ENCODE measurements around the gene CLEC16A.

CLEC16A gene

DNA sequence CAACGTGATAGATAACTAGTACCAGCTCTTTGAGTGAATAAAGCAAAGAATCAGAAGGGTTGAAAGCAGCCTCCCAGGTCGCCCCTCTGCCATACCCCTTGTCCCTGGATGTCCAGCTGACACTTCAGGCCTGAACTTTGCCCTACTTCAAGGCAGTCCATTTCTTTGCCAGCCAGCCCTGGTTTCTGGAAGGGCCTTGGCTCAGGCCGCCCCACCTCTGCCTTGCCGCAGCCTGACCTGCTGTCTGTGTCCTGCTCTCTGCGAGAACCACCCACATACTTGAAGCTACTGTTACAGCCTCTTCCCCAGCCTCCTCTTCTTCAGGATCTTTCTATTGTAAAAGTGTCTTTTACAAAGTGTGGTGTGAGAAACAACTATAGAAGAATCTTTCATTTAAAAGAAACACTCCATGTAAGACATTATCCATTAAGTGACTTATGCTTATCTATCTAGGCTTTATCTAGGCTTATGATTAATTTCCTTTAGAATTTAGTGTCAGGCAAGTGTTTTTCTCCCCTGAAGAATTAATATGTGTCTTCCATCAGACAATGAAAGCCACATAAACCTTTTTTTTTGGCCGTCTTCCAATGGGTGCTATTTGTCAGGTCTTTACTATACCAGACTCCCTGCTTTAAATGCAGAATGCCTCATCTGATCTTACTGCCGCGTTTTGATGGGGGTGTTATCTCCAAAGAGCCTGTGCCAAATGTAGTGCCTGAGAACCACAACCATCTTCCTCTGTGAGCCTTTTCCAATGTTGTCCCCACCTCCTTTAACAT lies 177.7 kb downstream of the CLEC16A start:
- H3K4me3 ChIP-seq (ENCODE audit: low read depth in 1 of 2, low read length in 1 of 2) = no peak overlapping the region
- H3K27me3 ChIP-seq = no peaks in the 10 kb centered on the region
- no peak overlapping the region for H3K27ac ChIP-seq
- H3K36me3 ChIP-seq = peaks cover 64% of the 10 kb centered on the region
- H3K4me1 ChIP-seq (ENCODE audit: control insufficient read depth in 1 of 2, insufficient read depth in 1 of 2, low read depth in 1 of 2, low read length in 1 of 2) = no peaks in the 10 kb centered on the region
- no peaks in the 10 kb centered on the region for H3K9me3 ChIP-seq
- TF ChIP-seq, protein P1, sequence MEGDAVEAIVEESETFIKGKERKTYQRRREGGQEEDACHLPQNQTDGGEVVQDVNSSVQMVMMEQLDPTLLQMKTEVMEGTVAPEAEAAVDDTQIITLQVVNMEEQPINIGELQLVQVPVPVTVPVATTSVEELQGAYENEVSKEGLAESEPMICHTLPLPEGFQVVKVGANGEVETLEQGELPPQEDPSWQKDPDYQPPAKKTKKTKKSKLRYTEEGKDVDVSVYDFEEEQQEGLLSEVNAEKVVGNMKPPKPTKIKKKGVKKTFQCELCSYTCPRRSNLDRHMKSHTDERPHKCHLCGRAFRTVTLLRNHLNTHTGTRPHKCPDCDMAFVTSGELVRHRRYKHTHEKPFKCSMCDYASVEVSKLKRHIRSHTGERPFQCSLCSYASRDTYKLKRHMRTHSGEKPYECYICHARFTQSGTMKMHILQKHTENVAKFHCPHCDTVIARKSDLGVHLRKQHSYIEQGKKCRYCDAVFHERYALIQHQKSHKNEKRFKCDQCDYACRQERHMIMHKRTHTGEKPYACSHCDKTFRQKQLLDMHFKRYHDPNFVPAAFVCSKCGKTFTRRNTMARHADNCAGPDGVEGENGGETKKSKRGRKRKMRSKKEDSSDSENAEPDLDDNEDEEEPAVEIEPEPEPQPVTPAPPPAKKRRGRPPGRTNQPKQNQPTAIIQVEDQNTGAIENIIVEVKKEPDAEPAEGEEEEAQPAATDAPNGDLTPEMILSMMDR (IDR thresholded peaks at IDR 0.05) = no peak

DNA sequence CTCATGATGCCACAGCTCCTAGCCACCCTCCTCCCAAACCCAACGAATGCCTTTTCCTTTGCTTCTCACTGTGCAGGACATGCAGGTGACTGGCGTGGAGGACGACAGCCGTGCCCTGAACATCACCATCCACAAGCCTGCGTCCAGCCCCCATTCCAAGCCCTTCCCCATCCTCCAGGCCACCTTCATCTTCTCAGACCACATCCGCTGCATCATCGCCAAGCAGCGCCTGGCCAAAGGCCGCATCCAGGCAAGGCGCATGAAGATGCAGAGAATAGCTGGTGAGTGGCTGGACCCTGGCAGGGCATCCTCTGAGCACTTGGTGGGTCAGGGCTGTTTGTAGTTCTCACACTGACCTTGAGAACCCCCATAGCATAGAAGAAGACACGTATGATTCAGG lies 179.3 kb downstream of the CLEC16A start:
- no peaks in the 10 kb centered on the region for H3K27me3 ChIP-seq
- no peaks in the 10 kb centered on the region for H3K4me1 ChIP-seq (ENCODE audit: control insufficient read depth in 1 of 2, insufficient read depth in 1 of 2, low read depth in 1 of 2, low read length in 1 of 2)
- no peak overlapping the region for H3K27ac ChIP-seq
- peaks cover 80% of the 10 kb centered on the region for H3K36me3 ChIP-seq
- H3K9me3 ChIP-seq = no peaks in the 10 kb centered on the region
- no peak overlapping the region for H3K4me3 ChIP-seq (ENCODE audit: low read depth in 1 of 2, low read length in 1 of 2)
- TF ChIP-seq, protein P1 (IDR thresholded peaks at IDR 0.05) = no peak

DNA sequence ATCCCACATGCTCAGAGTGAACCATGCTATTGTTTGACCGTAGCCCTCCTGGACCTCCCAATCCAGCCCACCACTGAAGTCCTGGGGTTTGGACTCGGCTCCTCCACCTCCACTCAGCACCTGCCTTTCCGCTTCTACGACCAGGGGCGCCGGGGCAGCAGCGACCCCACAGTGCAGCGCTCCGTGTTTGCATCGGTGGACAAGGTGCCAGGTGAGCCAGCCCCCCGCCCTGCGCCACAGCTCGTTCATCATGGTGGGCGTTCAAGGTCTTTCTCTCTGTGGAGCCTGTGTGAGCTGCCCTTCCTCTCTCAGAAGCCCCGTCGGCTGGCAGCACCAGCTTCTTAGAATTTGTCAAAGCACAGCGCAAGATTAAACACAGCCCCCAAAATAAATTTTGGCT lies 181.6 kb downstream of the CLEC16A start:
- no peaks in the 10 kb centered on the region for H3K27me3 ChIP-seq
- no peak overlapping the region for H3K27ac ChIP-seq
- no peaks in the 10 kb centered on the region for H3K9me3 ChIP-seq
- H3K4me3 ChIP-seq (ENCODE audit: low read depth in 1 of 2, low read length in 1 of 2) = no peak overlapping the region
- TF ChIP-seq, protein P1 (IDR thresholded peaks at IDR 0.05) = no peak
- H3K36me3 ChIP-seq = peaks cover 81% of the 10 kb centered on the region
- H3K4me1 ChIP-seq (ENCODE audit: control insufficient read depth in 1 of 2, insufficient read depth in 1 of 2, low read depth in 1 of 2, low read length in 1 of 2) = no peaks in the 10 kb centered on the region

DNA sequence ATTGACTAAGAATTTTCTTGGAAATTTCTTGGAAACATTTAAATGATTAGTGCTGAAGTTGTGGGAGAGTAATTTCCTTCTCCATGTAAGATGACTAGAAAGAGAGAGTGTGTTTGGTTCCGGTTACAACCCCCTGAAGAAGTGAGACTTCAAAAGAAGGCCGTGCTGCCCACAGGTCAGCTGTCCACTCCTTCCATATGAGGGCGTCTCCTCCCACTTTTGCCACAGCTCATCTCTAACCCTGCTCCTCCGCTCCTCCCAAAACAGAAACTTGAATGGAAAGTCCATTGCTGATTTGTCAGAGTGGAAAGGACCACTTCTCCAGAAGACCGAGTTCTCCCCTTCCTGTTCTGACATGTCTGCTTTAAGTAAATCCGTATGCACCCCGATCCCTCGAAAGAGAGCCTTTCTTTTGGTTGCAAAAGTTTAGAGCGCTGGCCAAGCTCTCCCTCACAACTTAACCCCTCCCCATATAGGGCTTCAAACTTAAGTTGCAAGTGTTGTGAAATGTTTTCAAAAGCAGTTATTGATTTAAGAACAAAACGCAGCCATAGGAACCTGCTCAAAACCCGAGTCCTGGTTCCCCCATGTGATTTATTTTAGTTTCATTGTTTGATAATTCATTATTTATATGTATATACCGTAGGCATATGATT lies 182.2 kb downstream of the CLEC16A start:
- Histone ChIP-seq H3K36me3 (peaks cover 81% of the 10 kb centered on the region), H3K27me3 (no peaks in the 10 kb centered on the region)

DNA sequence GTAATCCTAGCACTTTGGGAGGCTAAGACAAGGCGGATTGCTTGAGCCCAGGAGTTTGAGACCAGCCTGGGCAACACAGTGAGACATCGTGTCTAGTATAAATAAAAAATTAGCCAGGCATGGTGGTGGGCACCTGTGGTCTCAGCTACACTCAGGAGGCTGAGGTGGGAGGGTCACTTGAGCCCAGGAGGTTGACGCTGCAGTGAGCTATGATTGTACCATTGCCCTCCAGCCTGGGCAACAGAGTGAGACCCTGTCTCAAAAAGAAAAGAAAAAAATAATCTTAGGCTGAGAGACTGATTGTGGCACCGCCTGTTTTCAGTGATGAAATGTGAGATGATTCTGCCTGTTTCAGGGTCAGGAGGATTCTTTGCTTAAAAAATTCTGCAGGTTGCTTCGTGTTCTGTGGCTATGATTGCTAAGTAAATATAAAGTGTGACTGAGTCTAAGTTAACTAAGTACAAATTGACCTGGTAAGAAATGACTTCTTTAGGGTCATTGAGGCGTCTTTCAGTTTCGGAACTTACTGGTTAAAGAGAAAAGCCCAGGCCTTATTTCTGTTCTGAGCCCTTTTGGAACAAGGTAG lies 183.3 kb downstream of the CLEC16A start:
- TF ChIP-seq, protein P1 (IDR thresholded peaks at IDR 0.05) = no peak

More for the DNA sequence above, 182.2 kb downstream of the CLEC16A start:
- TF ChIP-seq, protein P1 (IDR thresholded peaks at IDR 0.05) = no peak
- Histone ChIP-seq H3K9me3 (no peaks in the 10 kb centered on the region), H3K4me1 (ENCODE audit: control insufficient read depth in 1 of 2, insufficient read depth in 1 of 2, low read depth in 1 of 2, low read length in 1 of 2) (no peaks in the 10 kb centered on the region), H3K4me3 (ENCODE audit: low read depth in 1 of 2, low read length in 1 of 2) (no peak overlapping the region), H3K27ac (no peak overlapping the region)

More for the DNA sequence above, 183.3 kb downstream of the CLEC16A start:
- peaks cover 77% of the 10 kb centered on the region for H3K36me3 ChIP-seq
- no peaks in the 10 kb centered on the region for H3K4me1 ChIP-seq (ENCODE audit: control insufficient read depth in 1 of 2, insufficient read depth in 1 of 2, low read depth in 1 of 2, low read length in 1 of 2)
- H3K27me3 ChIP-seq = no peaks in the 10 kb centered on the region
- no peak overlapping the region for H3K27ac ChIP-seq
- no peaks in the 10 kb centered on the region for H3K9me3 ChIP-seq
- no peak overlapping the region for H3K4me3 ChIP-seq (ENCODE audit: low read depth in 1 of 2, low read length in 1 of 2)

Measured in neutrophil (primary cell).